Liver (tissue), 9 donors: Measurements from ENCODE around the gene FLVCR2. TPM values are rescaled to one million over a fixed set of nuclear protein-coding genes. Genes with fewer than 3 reads are reported as not detected.

Experiments
- DNase-seq: peaks from one replicate; pipeline ENCODE4 v3.0.0-alpha.2; 2017; ENCODE audit warnings: low spot score
- H3K27ac ChIP-seq, 2 donors: one replicate each; pipeline ENCODE4 v1.7.0; 2013; ENCODE audit warnings: inconsistent platforms in 2 of 2, low read length in 2 of 2, control low read depth in 1 of 2, low read depth in 1 of 2, mild to moderate bottlenecking in 1 of 2
- H3K27me3 ChIP-seq, 4 donors: one replicate each; pipeline versions ENCODE4 v1.6.1 to v1.7.0; 2013; ENCODE audit warnings: low read length in 3 of 4, inconsistent platforms in 1 of 4, mild to moderate bottlenecking in 1 of 4, moderate library complexity in 1 of 4; ENCODE audit not compliant: control insufficient read depth in 4 of 4, insufficient read depth in 4 of 4
- H3K36me3 ChIP-seq, 4 donors: one replicate each; pipeline versions ENCODE4 v1.6.1 to v1.7.0; 2013; ENCODE audit warnings: low read length in 3 of 4, mild to moderate bottlenecking in 3 of 4, low read depth in 1 of 4, moderate library complexity in 1 of 4; ENCODE audit not compliant: control insufficient read depth in 4 of 4, insufficient read depth in 3 of 4
- H3K4me1 ChIP-seq, 4 donors: one replicate each; pipeline versions ENCODE4 v1.6.1 to v1.7.0; 2013; ENCODE audit warnings: low read length in 3 of 4, mild to moderate bottlenecking in 3 of 4, moderate library complexity in 1 of 4; ENCODE audit not compliant: control insufficient read depth in 4 of 4, insufficient read depth in 4 of 4
- H3K4me3 ChIP-seq, 3 donors: one replicate each; pipeline versions ENCODE4 v1.6.1 to v1.7.0; 2013; ENCODE audit warnings: low read length in 3 of 3, control low read depth in 1 of 3, low read depth in 1 of 3, mild to moderate bottlenecking in 1 of 3
- H3K9ac ChIP-seq, 2 donors: one replicate each; pipeline ENCODE4 v1.7.0; 2013; ENCODE audit warnings: low read length in 2 of 2, mild to moderate bottlenecking in 2 of 2, moderate library complexity in 2 of 2, control low read depth in 1 of 2, low read depth in 1 of 2
- H3K9me3 ChIP-seq, 4 donors: one replicate each; pipeline versions ENCODE4 v1.6.1 to v1.7.0; 2013; ENCODE audit warnings: low read length in 3 of 4; ENCODE audit not compliant: control insufficient read depth in 4 of 4
- EGR1 ChIP-seq, 2 donors: IDR thresholded peaks; 2 replicates each; pipeline ENCODE4 v1.6.1; 2016 to 2018; ENCODE audit warnings: antibody characterized with exemption in 2 of 2, low read depth in 2 of 2
- FOXA1 ChIP-seq: IDR thresholded peaks from 2 replicates; pipeline ENCODE4 v1.6.1; 2016; ENCODE audit warnings: antibody characterized with exemption
- FOXA2 ChIP-seq: IDR thresholded peaks from 2 replicates; pipeline ENCODE4 v1.6.1; 2016; ENCODE audit warnings: antibody characterized with exemption
- GABPA ChIP-seq, 2 donors: IDR thresholded peaks in 1 of 2; conservative IDR thresholded peaks in 1 of 2; 2 replicates each; pipeline ENCODE4 v1.6.1; 2016; ENCODE audit warnings: antibody characterized with exemption in 2 of 2, mild to moderate bottlenecking in 1 of 2, moderate library complexity in 1 of 2
- HNF4A ChIP-seq, 2 donors: conservative IDR thresholded peaks; 2 replicates each; pipeline ENCODE4 v1.6.1; 2016; ENCODE audit warnings: antibody characterized with exemption in 2 of 2, mild to moderate bottlenecking in 2 of 2
- HNF4G ChIP-seq: IDR thresholded peaks from 2 replicates; pipeline ENCODE4 v1.6.1; 2016; ENCODE audit warnings: antibody characterized with exemption
- JUND ChIP-seq, 2 donors: IDR thresholded peaks; 2 replicates each; pipeline ENCODE4 v1.6.1; 2016; ENCODE audit warnings: antibody characterized with exemption in 2 of 2
- NR2F2 ChIP-seq: IDR thresholded peaks from 2 replicates; pipeline ENCODE4 v1.6.1; 2016; ENCODE audit warnings: antibody characterized with exemption
- RAD21 ChIP-seq, 2 donors: IDR thresholded peaks; 2 replicates each; pipeline ENCODE4 v1.6.1; 2016; ENCODE audit warnings: antibody characterized with exemption in 2 of 2, mild to moderate bottlenecking in 2 of 2
- RXRA ChIP-seq, 2 donors: IDR thresholded peaks; 2 replicates each; pipeline ENCODE4 v1.6.1; 2017 to 2018; ENCODE audit warnings: antibody characterized with exemption in 2 of 2, mild to moderate bottlenecking in 1 of 2
- SP1 ChIP-seq: IDR thresholded peaks from 2 replicates; pipeline ENCODE4 v1.6.1; 2018; ENCODE audit warnings: antibody characterized with exemption, mild to moderate bottlenecking
- TAF1 ChIP-seq: conservative IDR thresholded peaks from 2 replicates; pipeline ENCODE4 v1.6.1; 2016; ENCODE audit warnings: antibody characterized with exemption, mild to moderate bottlenecking
- YY1 ChIP-seq: IDR thresholded peaks from 2 replicates; pipeline ENCODE4 v1.6.1; 2016; ENCODE audit warnings: antibody characterized with exemption, mild to moderate bottlenecking
- WGBS: extraction: QIAGEN DNeasy Blood & Tissue Kit; methylation state at CpG from one replicate; pipeline ENCODE4 v1.1.7; 2013; 5-methylcytosine and 5-hydroxymethylcytosine counted together
- polyA plus RNA-seq, 2 donors: library from polyadenylated mRNA; stranded (reverse) in 1 of 2; unstranded in 1 of 2; fragments of 200-250 nt in 1 of 2; fragments of >200 nt in 1 of 2; fragmentation: Nextera tagmentation in 1 of 2; extraction: Ambion mirVana in 1 of 2; gene quantifications; one replicate each; pipeline versions ENCODE4 v1.2.1 to v1.2.3, GENCODE V29; 2013 to 2015
- total RNA-seq, 2 donors: library from RNA; depleted of rRNA; stranded (reverse); fragments of >200 nt; gene quantifications; one replicate each; pipeline ENCODE4 v1.2.3, GENCODE V29; 2014
- TF ChIP-seq, protein P1 (sequence below): IDR thresholded peaks from 2 replicates; pipeline ENCODE4 v1.6.1; 2016; ENCODE audit warnings: antibody characterized with exemption
- TF ChIP-seq, protein P2 (sequence below): IDR thresholded peaks from 2 replicates; pipeline ENCODE4 v1.6.1; 2016; ENCODE audit warnings: antibody characterized with exemption
- TF ChIP-seq, protein P3 (sequence below): IDR thresholded peaks from 2 replicates; pipeline ENCODE4 v1.6.1; 2016; ENCODE audit warnings: antibody characterized with exemption, mild to moderate bottlenecking
- TF ChIP-seq, protein P4 (sequence below): IDR thresholded peaks from 2 replicates; pipeline ENCODE4 v1.6.1; 2016; ENCODE audit warnings: antibody characterized with exemption
- TF ChIP-seq, protein P5 (sequence below): fragments of 150-350 bp; IDR thresholded peaks from 2 replicates; pipeline ENCODE4 v1.5.1; 2017; ENCODE audit warnings: improper control_type of control experiment, low read depth, low read length; ENCODE audit not compliant: missing input control
- donor health status: healthy.
- donor health status: healthy.
- donor health status: healthy.
- donor health status: healthy.
- donor health status: healthy.

The FLVCR2 gene
- total and polyA plus RNA-seq, 4 donors, result 8.7 to 13.1 (median 11.3) TPM

DNA sequence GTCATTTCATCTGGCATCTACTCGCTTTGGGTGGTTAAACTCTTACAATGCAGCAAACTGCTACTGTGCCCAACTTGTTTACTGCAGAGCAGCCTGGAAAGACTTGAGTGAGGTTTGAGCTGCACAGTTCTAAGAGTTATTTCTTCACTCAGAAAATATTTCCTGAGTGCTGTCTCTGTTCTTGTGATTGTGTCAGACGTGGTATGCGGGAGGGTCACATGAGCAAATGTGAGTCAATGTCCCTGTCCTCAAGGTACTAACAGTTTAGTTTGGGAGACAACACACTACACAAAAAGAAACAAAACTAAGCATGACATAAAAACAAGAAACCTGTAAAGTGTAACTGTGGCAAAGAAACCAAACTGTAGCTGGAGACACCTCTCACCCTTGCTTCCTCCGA is 32.4 kb downstream of the FLVCR2 start (continued):
- TF ChIP-seq, protein P1, sequence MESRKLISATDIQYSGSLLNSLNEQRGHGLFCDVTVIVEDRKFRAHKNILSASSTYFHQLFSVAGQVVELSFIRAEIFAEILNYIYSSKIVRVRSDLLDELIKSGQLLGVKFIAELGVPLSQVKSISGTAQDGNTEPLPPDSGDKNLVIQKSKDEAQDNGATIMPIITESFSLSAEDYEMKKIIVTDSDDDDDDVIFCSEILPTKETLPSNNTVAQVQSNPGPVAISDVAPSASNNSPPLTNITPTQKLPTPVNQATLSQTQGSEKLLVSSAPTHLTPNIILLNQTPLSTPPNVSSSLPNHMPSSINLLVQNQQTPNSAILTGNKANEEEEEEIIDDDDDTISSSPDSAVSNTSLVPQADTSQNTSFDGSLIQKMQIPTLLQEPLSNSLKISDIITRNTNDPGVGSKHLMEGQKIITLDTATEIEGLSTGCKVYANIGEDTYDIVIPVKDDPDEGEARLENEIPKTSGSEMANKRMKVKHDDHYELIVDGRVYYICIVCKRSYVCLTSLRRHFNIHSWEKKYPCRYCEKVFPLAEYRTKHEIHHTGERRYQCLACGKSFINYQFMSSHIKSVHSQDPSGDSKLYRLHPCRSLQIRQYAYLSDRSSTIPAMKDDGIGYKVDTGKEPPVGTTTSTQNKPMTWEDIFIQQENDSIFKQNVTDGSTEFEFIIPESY, result no peak

DNA sequence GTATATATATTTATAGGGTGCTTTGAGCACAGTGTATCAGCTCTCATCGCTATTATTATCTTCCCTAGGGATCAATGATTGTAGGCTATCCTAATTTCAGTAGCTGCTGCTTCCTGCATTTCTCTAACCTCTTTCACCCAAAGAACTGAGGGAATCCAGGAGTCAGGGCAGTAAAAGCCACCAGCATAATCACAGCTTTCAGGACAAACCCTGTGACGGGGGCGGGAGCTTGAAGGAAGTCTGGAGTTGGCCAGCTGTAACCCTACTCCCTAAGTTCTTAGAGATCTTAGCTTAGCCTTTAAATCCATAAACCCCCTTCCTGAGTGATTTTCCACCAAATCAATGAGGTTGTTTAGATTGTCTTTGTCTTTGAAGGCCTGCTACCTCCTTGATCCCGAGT is 33.7 kb downstream of the FLVCR2 start:
- Histone ChIP-seq H3K27me3 (no peaks in the 10 kb centered on the region), H3K9me3 (peaks cover 0 to 3% (median 1%) of the 10 kb centered on the region in 4 donors), H3K4me3 (no peak overlapping the region), H3K9ac (no peak overlapping the region), H3K4me1 (no peaks in the 10 kb centered on the region), H3K27ac (no peak overlapping the region), H3K36me3 (peaks cover 0 to under 1% (median 0%) of the 10 kb centered on the region in 4 donors)
- DNase-seq, result no peak
- WGBS, result 90% methylated on average over 4 of the region's 4 CpGs
- TF ChIP-seq GABPA (IDR thresholded peaks at IDR 0.05 in 1 of 2, conservative IDR thresholded peaks at IDR 0.05 in 1 of 2) (no peak), NR2F2 (no peak), JUND (IDR thresholded peaks at IDR 0.05) (no peak), HNF4A (conservative IDR thresholded peaks at IDR 0.05) (no peak), EGR1 (IDR thresholded peaks at IDR 0.05; ENCODE audit: low read depth in 2 of 2) (no peak), FOXA1 (no peak), RAD21 (IDR thresholded peaks at IDR 0.05) (no peak), YY1 (no peak), RXRA (IDR thresholded peaks at IDR 0.05) (no peak), HNF4G (no peak), TAF1 (no peak), SP1 (no peak), FOXA2 (no peak)
- TF ChIP-seq, protein P2, sequence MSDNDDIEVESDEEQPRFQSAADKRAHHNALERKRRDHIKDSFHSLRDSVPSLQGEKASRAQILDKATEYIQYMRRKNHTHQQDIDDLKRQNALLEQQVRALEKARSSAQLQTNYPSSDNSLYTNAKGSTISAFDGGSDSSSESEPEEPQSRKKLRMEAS, result no peak
- TF ChIP-seq, protein P1, result no peak
- TF ChIP-seq, protein P3, sequence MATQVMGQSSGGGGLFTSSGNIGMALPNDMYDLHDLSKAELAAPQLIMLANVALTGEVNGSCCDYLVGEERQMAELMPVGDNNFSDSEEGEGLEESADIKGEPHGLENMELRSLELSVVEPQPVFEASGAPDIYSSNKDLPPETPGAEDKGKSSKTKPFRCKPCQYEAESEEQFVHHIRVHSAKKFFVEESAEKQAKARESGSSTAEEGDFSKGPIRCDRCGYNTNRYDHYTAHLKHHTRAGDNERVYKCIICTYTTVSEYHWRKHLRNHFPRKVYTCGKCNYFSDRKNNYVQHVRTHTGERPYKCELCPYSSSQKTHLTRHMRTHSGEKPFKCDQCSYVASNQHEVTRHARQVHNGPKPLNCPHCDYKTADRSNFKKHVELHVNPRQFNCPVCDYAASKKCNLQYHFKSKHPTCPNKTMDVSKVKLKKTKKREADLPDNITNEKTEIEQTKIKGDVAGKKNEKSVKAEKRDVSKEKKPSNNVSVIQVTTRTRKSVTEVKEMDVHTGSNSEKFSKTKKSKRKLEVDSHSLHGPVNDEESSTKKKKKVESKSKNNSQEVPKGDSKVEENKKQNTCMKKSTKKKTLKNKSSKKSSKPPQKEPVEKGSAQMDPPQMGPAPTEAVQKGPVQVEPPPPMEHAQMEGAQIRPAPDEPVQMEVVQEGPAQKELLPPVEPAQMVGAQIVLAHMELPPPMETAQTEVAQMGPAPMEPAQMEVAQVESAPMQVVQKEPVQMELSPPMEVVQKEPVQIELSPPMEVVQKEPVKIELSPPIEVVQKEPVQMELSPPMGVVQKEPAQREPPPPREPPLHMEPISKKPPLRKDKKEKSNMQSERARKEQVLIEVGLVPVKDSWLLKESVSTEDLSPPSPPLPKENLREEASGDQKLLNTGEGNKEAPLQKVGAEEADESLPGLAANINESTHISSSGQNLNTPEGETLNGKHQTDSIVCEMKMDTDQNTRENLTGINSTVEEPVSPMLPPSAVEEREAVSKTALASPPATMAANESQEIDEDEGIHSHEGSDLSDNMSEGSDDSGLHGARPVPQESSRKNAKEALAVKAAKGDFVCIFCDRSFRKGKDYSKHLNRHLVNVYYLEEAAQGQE, result no peak
- TF ChIP-seq, protein P4, sequence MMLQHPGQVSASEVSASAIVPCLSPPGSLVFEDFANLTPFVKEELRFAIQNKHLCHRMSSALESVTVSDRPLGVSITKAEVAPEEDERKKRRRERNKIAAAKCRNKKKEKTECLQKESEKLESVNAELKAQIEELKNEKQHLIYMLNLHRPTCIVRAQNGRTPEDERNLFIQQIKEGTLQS, result no peak
- TF ChIP-seq, protein P5, sequence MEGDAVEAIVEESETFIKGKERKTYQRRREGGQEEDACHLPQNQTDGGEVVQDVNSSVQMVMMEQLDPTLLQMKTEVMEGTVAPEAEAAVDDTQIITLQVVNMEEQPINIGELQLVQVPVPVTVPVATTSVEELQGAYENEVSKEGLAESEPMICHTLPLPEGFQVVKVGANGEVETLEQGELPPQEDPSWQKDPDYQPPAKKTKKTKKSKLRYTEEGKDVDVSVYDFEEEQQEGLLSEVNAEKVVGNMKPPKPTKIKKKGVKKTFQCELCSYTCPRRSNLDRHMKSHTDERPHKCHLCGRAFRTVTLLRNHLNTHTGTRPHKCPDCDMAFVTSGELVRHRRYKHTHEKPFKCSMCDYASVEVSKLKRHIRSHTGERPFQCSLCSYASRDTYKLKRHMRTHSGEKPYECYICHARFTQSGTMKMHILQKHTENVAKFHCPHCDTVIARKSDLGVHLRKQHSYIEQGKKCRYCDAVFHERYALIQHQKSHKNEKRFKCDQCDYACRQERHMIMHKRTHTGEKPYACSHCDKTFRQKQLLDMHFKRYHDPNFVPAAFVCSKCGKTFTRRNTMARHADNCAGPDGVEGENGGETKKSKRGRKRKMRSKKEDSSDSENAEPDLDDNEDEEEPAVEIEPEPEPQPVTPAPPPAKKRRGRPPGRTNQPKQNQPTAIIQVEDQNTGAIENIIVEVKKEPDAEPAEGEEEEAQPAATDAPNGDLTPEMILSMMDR, result no peak
